Peyer's patch (tissue), 4 donors: ENCODE data around the gene RELCH.

Source experiments
- POLR2A ChIP-seq, 2 donors: fragments of 450-650 bp; IDR thresholded peaks; one replicate each; pipeline ENCODE4 v1.5.1; 2017; ENCODE audit warnings: antibody characterized with exemption in 2 of 2, mild to moderate bottlenecking in 2 of 2, moderate library complexity in 2 of 2
- TF ChIP-seq, protein P1 (sequence below), 6 experiments: fragments of 450-650 bp in 4 of 6; fragments of 200-600 bp in 2 of 6; sonication (generic) in 1 of 6; IDR thresholded peaks; one replicate each; pipeline ENCODE4 v1.5.1; 2017 to 2019; ENCODE audit warnings: antibody characterized with exemption in 6 of 6, mild to moderate bottlenecking in 3 of 6, moderate library complexity in 1 of 6

DNA sequence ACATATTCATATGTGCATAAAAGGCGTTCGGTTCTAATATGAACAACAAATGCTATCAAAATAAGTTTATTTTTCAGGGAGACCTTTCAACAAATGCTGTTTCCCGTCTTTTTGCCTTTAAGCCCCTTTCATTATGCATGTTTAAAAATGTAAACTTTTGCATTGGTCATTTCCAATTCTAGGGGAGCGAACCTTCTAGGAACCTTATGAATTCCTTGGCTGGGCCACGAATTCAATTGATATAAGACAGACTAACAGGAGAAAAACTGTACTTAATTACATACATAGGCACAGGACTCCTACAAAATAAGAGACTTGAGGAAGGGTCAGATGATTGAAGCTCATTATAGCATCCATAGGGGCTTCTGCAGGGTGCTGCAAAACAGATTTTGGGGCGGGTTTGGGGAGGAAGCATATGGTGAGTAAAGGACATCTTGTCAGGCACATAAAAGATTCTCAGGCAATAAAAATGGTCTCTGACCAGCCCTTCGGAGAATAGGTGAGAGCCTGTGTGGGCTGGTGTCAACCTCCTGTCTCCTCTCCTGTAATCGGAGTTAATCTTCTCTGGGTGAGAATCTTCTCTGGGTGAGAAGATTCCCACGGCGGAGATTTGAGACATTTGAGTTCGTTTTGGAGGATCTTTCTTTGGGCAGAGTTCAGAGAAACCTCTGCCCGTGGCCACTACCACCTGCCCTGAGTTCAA lies 139.7 kb downstream of the RELCH start:
- TF ChIP-seq, protein P1, sequence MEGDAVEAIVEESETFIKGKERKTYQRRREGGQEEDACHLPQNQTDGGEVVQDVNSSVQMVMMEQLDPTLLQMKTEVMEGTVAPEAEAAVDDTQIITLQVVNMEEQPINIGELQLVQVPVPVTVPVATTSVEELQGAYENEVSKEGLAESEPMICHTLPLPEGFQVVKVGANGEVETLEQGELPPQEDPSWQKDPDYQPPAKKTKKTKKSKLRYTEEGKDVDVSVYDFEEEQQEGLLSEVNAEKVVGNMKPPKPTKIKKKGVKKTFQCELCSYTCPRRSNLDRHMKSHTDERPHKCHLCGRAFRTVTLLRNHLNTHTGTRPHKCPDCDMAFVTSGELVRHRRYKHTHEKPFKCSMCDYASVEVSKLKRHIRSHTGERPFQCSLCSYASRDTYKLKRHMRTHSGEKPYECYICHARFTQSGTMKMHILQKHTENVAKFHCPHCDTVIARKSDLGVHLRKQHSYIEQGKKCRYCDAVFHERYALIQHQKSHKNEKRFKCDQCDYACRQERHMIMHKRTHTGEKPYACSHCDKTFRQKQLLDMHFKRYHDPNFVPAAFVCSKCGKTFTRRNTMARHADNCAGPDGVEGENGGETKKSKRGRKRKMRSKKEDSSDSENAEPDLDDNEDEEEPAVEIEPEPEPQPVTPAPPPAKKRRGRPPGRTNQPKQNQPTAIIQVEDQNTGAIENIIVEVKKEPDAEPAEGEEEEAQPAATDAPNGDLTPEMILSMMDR (IDR thresholded peaks at IDR 0.05) = no peak
- no peak for TF ChIP-seq POLR2A (IDR thresholded peaks at IDR 0.05)
